ENCODE results near the gene MCF2L.
"Not testable (repeated sequence)": the region's sequence is repeated elsewhere in the genome, so short reads cannot be mapped to it uniquely, and the experiment has no call there.

The MCF2L gene

GRCh38 chr13:112968910-112969691 lies at the start of gene MCF2L:
MCF2L (plus strand) TSS chr13:112969214; CDS start chr13:112969380, 166 bp downstream.
- DNase-seq: no peak

GRCh38 chr13:112923962-112924361 lies 45.1 kb upstream of the MCF2L start:
- no peak for DNase-seq

GRCh38 chr13:112924365-112924764 lies 44.6 kb upstream of the MCF2L start:
- no peak for DNase-seq

GRCh38 chr13:112926003-112926402 lies 43.0 kb upstream of the MCF2L start:
- DNase-seq: no peak

GRCh38 chr13:112926993-112927392 lies 42.0 kb upstream of the MCF2L start:
- no peak for DNase-seq

GRCh38 chr13:112928020-112928971 lies 40.7 kb upstream of the MCF2L start:
- no peak for DNase-seq

- no peak for DNase-seq
Observed at GRCh38 chr13:112928972-112929782, 39.8 kb upstream of the MCF2L start.

GRCh38 chr13:112929783-112930055 lies 39.3 kb upstream of the MCF2L start:
- DNase-seq: no peak

- DNase-seq: no peak
Observed at GRCh38 chr13:112930192-112930591, 38.8 kb upstream of the MCF2L start.

- DNase-seq: peak; percentile 14
Observed at GRCh38 chr13:112931028-112931934, 37.7 kb upstream of the MCF2L start.

- DNase-seq: no peak
Observed at GRCh38 chr13:112932971-112933370, 36.0 kb upstream of the MCF2L start.

- no peak for DNase-seq
Observed at GRCh38 chr13:112933649-112934048, 35.4 kb upstream of the MCF2L start.

- DNase-seq: no peak
Observed at GRCh38 chr13:112934078-112934477, 34.9 kb upstream of the MCF2L start.

- DNase-seq: no peak
Observed at GRCh38 chr13:112938680-112939079, 30.3 kb upstream of the MCF2L start.

- no peak for DNase-seq
Observed at GRCh38 chr13:112940236-112940635, 28.8 kb upstream of the MCF2L start.

- no peak for DNase-seq
Observed at GRCh38 chr13:112941349-112941748, 27.7 kb upstream of the MCF2L start.

- DNase-seq: not testable (repeated sequence)
Observed at GRCh38 chr13:112941765-112942164, 27.2 kb upstream of the MCF2L start.

GRCh38 chr13:112942689-112943308 lies 26.2 kb upstream of the MCF2L start:
- peak; percentile 47 for DNase-seq

- no peak for DNase-seq
Observed at GRCh38 chr13:112943309-112944125, 25.5 kb upstream of the MCF2L start.

- DNase-seq: no peak
Observed at GRCh38 chr13:112947796-112948195, 21.2 kb upstream of the MCF2L start.

All from NCI-H524 treated with DMSO at 0.1 percent for 48 hours (cell line).